ENCODE results near the gene SLC8A1.

GRCh38 chr2:40348038-40348437, 103.9 kb downstream of the SLC8A1 start:
- no peak for TF ChIP-seq EZH2 (IDR thresholded peaks at IDR 0.05; ENCODE audit: low read length, missing control alignments)
- TF ChIP-seq, protein P1, sequence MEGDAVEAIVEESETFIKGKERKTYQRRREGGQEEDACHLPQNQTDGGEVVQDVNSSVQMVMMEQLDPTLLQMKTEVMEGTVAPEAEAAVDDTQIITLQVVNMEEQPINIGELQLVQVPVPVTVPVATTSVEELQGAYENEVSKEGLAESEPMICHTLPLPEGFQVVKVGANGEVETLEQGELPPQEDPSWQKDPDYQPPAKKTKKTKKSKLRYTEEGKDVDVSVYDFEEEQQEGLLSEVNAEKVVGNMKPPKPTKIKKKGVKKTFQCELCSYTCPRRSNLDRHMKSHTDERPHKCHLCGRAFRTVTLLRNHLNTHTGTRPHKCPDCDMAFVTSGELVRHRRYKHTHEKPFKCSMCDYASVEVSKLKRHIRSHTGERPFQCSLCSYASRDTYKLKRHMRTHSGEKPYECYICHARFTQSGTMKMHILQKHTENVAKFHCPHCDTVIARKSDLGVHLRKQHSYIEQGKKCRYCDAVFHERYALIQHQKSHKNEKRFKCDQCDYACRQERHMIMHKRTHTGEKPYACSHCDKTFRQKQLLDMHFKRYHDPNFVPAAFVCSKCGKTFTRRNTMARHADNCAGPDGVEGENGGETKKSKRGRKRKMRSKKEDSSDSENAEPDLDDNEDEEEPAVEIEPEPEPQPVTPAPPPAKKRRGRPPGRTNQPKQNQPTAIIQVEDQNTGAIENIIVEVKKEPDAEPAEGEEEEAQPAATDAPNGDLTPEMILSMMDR (conservative IDR thresholded peaks at IDR 0.05 in 1 of 2, IDR thresholded peaks at IDR 0.05 in 1 of 2; ENCODE audit: low read depth in 1 of 2, low read length in 2 of 2): no peak
